Natural killer cell (primary cell): ENCODE data around the gene PKMYT1. TPM values are rescaled to one million over a fixed set of nuclear protein-coding genes. Genes with fewer than 3 reads are reported as not detected.

Source experiments
- ATAC-seq, 3 donors: fragments of 150-1000 bp in 2 of 3; fragments of 200-7000 bp in 1 of 3; cut with Tn5 transposase; 1 replicate in 1 of 3; 2 replicates in 2 of 3; pipeline ENCODE4 v1.10.0; 2021; ENCODE audit warnings: mild to moderate bottlenecking in 2 of 3, moderate library complexity in 2 of 3
- DNase-seq, 2 donors: peaks; one replicate each; pipeline versions ENCODE4 v3.0.0 to v3.0.0-alpha.2; 2013 to 2021; ENCODE audit warnings: mixed read lengths in 1 of 2
- H3K27ac ChIP-seq: one replicate; pipeline ENCODE4 v1.5.1; 2013; ENCODE audit warnings: mild to moderate bottlenecking, low read length
- H3K27me3 ChIP-seq: one replicate; pipeline ENCODE4 v1.6.1; 2013; ENCODE audit warnings: low read length; ENCODE audit not compliant: control insufficient read depth, insufficient read depth
- H3K36me3 ChIP-seq: one replicate; pipeline ENCODE4 v1.6.1; 2013; ENCODE audit warnings: low read length; ENCODE audit not compliant: control insufficient read depth, insufficient read depth
- H3K4me1 ChIP-seq: one replicate; pipeline ENCODE4 v1.6.1; 2013; ENCODE audit warnings: low read length; ENCODE audit not compliant: control insufficient read depth, insufficient read depth
- H3K4me3 ChIP-seq: one replicate; pipeline ENCODE4 v1.5.1; 2013; ENCODE audit warnings: low read length
- H3K9me3 ChIP-seq: one replicate; pipeline ENCODE4 v1.6.1; 2013; ENCODE audit warnings: low read length; ENCODE audit not compliant: control insufficient read depth, insufficient read depth
- H3K27ac Mint-ChIP-seq, 2 donors: one replicate each; pipeline ENCODE4 v1.8.0; 2022; ENCODE audit warnings: mild to moderate bottlenecking in 2 of 2, mixed read lengths in 2 of 2, moderate library complexity in 1 of 2
- H3K27me3 Mint-ChIP-seq, 2 donors: one replicate each; pipeline ENCODE4 v1.8.0; 2022; ENCODE audit warnings: low read depth in 2 of 2, mixed read lengths in 2 of 2
- H3K36me3 Mint-ChIP-seq: one replicate; pipeline ENCODE4 v1.8.0; 2022; ENCODE audit warnings: mixed read lengths
- H3K4me1 Mint-ChIP-seq, 2 donors: one replicate each; pipeline ENCODE4 v1.8.0; 2022; ENCODE audit warnings: mixed read lengths in 2 of 2
- H3K4me3 Mint-ChIP-seq: one replicate; pipeline ENCODE4 v1.8.0; 2022; ENCODE audit warnings: mild to moderate bottlenecking, moderate library complexity, mixed read lengths
- H3K9me3 Mint-ChIP-seq, 2 donors: one replicate each; pipeline ENCODE4 v1.8.0; 2022; ENCODE audit warnings: mixed read lengths in 2 of 2
- WGBS: methylation state at CpG from one replicate; pipeline ENCODE4 v1.1.7; 2013; ENCODE audit warnings: missing lambda C conversion rate; ENCODE audit not compliant: insufficient coverage; 5-methylcytosine and 5-hydroxymethylcytosine counted together
- intact Hi-C: fragments of 100-400 bp; cut with micrococcal nuclease; formaldehyde crosslinking; loops from one replicate; pipeline ENCODE4 v1.14.2; 2022
- total RNA-seq, 4 donors: library from RNA; stranded (reverse); fragments of 120-200 nt in 1 of 4; gene quantifications; one replicate each; pipeline versions ENCODE4 v1.2.3 to v1.2.4, GENCODE V29; 2013 to 2022
- TF ChIP-seq, protein P1 (sequence below): fragments of 200-600 bp; IDR thresholded peaks from one replicate; pipeline ENCODE4 v1.8.0; 2022; ENCODE audit warnings: antibody characterized with exemption

The PKMYT1 gene
- total RNA-seq, 3 donors from 2014 or later (not counting 1 experiment from before 2014, with no cell fraction given), result 2.6 to 5.9 (median 3.5) TPM

DNA sequence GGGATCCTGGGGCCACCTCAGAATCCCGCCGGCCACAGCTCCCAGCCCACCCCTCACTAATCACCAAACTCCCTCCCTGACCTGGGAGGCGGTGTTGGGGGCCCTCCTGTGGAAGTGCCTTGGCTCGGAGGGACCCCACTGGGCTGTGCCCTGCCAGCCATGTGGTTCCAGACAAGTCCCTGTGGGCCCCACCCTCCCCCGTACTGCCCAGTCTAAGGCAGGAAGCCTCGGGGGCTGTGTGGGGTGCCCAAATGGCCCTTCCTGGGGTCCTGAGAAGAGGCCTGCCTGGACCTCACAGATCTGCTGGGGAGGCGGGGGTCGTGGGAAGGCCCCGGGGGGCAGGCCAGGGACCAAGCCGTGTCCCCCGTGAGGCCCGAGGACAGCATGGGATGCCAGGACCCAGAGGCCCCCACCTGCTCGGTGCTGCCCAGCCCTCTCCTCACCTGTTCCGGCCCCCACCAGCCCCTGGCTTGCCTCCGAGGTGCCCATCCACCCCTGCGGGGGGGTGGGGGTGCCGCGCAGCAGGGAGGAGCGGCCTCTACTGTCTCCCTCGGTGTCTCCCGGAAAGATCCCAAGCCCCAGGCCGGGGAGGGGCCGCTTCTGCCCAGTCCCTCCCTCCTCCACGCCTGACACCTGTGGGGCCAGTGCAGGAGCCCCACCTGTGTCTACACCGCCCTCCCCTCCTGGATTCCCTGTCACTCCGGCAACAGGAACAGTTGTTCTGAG, 25.4 kb downstream of the PKMYT1 start:
- Histone ChIP-seq H3K36me3 (no peaks in the 10 kb centered on the region), H3K4me3 (no peak overlapping the region), H3K27ac (no peak overlapping the region), H3K27me3 (peaks cover 6% of the 10 kb centered on the region), H3K4me1 (peaks cover 7% of the 10 kb centered on the region), H3K9me3 (no peaks in the 10 kb centered on the region)
- H3K9me3 Mint-ChIP-seq, result no peaks in the 10 kb centered on the region
- DNase-seq, result no peak
- intact Hi-C loops, result no loop called here
- H3K4me3 Mint-ChIP-seq, result no peak overlapping the region
- ATAC-seq, result no peak
- H3K36me3 Mint-ChIP-seq, result no peaks in the 10 kb centered on the region
- no peaks in the 10 kb centered on the region for H3K4me1 Mint-ChIP-seq
- TF ChIP-seq, protein P1, sequence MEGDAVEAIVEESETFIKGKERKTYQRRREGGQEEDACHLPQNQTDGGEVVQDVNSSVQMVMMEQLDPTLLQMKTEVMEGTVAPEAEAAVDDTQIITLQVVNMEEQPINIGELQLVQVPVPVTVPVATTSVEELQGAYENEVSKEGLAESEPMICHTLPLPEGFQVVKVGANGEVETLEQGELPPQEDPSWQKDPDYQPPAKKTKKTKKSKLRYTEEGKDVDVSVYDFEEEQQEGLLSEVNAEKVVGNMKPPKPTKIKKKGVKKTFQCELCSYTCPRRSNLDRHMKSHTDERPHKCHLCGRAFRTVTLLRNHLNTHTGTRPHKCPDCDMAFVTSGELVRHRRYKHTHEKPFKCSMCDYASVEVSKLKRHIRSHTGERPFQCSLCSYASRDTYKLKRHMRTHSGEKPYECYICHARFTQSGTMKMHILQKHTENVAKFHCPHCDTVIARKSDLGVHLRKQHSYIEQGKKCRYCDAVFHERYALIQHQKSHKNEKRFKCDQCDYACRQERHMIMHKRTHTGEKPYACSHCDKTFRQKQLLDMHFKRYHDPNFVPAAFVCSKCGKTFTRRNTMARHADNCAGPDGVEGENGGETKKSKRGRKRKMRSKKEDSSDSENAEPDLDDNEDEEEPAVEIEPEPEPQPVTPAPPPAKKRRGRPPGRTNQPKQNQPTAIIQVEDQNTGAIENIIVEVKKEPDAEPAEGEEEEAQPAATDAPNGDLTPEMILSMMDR, result no peak
- H3K27ac Mint-ChIP-seq, result no peak overlapping the region
- H3K27me3 Mint-ChIP-seq, result peaks cover 0 to 3% of the 10 kb centered on the region in 2 donors
- 82% methylated on average over 26 of the region's 26 CpGs for WGBS

DNA sequence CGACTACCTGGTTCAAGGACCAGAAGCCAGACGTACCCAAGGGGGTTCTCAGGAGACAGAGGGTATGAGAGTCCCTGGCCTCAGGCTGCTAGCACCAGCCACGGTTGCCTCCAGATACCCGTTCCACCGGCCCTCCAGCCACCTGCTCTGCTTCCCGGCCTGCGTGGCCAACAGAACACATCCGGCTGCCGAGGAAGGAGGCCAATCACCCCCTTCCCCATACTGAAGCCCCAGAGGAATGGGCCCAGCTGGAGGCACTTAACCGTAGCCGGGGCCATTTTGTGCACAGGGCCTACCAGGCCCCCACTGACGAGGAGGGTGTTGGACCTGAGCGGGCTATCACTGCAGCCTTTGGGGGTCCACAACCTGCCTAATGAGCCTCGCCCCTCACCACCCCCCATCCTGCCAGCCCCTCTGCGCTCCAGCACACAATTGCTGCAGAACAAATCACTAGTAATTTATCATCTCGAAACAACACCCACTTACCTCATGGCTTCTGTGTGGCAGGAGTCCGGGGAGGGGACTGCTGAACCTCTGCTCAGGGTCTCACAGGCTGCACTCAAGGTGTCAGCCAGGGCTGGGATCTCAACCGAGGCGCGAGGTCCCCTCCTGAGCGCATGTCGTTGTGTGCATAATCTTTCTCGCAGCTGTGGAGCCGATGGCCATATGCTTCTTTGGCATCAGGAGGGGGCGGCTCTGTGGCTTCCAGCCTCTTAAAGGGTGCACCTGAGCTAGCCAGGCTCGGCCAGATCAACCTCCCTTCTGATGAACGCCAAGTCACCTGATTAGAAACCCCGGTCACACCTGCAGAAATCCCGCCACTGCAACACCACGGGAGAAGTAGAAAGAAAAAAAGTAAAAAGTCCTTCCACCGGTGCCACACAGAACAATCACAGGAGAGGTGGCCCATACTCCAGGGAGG, 26.3 kb downstream of the PKMYT1 start:
- H3K4me1 Mint-ChIP-seq, result no peaks in the 10 kb centered on the region
- 71% methylated on average over 31 of the region's 31 CpGs for WGBS
- peaks cover 0 to 3% of the 10 kb centered on the region in 2 donors for H3K27me3 Mint-ChIP-seq
- H3K27ac Mint-ChIP-seq, result no peak overlapping the region
- DNase-seq (no peak), ATAC-seq (no peak)
- Histone ChIP-seq H3K4me1 (peaks cover 7% of the 10 kb centered on the region), H3K36me3 (no peaks in the 10 kb centered on the region), H3K27me3 (peaks cover 6% of the 10 kb centered on the region), H3K4me3 (no peak overlapping the region), H3K27ac (no peak overlapping the region), H3K9me3 (no peaks in the 10 kb centered on the region)
- no peaks in the 10 kb centered on the region for H3K9me3 Mint-ChIP-seq
- TF ChIP-seq, protein P1, result no peak
- intact Hi-C loops, result no loop called here
- no peak overlapping the region for H3K4me3 Mint-ChIP-seq
- H3K36me3 Mint-ChIP-seq, result no peaks in the 10 kb centered on the region

DNA sequence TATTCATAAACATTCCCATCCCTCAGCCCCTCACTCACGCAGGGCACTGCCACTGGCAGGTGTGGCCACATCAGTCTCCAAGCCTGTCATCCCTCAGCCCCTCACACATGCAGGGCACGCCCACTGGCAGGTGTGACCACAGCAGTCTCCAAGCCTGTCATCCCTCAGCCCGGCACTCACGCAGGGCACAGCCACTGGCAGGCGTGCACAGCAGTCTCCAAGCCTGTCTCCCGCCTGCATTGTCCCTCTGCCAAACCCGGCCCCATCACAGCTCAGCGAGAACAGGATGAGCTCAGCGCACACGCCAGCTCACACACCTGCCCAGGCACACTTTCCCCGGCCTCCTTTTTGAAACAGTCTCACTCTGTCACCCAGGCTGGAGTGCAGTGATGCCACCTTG, 27.6 kb downstream of the PKMYT1 start:
- H3K27me3 ChIP-seq, result peaks cover 6% of the 10 kb centered on the region
- H3K27me3 Mint-ChIP-seq, result peaks cover 0 to 3% of the 10 kb centered on the region in 2 donors
- no peak for DNase-seq
- no peak overlapping the region for H3K4me3 Mint-ChIP-seq
- ATAC-seq, result no peak
- H3K27ac Mint-ChIP-seq, result no peak overlapping the region
- peaks cover 7% of the 10 kb centered on the region for H3K4me1 ChIP-seq
- no peaks in the 10 kb centered on the region for H3K36me3 ChIP-seq
- WGBS, result 72% methylated on average over 11 of the region's 11 CpGs
- no peak overlapping the region for H3K4me3 ChIP-seq
- TF ChIP-seq, protein P1, result no peak
- H3K9me3 ChIP-seq, result no peaks in the 10 kb centered on the region
- intact Hi-C loops, result no loop called here
- no peaks in the 10 kb centered on the region for H3K4me1 Mint-ChIP-seq
- no peaks in the 10 kb centered on the region for H3K9me3 Mint-ChIP-seq
- no peaks in the 10 kb centered on the region for H3K36me3 Mint-ChIP-seq
- H3K27ac ChIP-seq, result no peak overlapping the region
